H1 (cell line): Measurements from ENCODE around the gene DOCK1. TPM values are rescaled to one million over a fixed set of nuclear protein-coding genes. Genes with fewer than 3 reads are reported as not detected.

Source experiments
- CTCF ChIA-PET: fragments of 300-600 bp; sonication (Branson Sonifier 250); formaldehyde crosslinking; loops from one replicate; lab custom pipeline; 2021; ENCODE audit not compliant: partially characterized antibody; lab: Charles Lee
- POLR2A ChIA-PET: fragments of 300-600 bp; sonication (Branson Sonifier 250); formaldehyde crosslinking; loops from one replicate; lab custom pipeline; 2021; ENCODE audit warnings: inconsistent platforms; ENCODE audit not compliant: partially characterized antibody; lab: Charles Lee
- DNase-seq, 2 experiments: peaks; one replicate each; pipeline versions ENCODE4 v3.0.0 to v3.0.0-alpha.2; 2010 to 2022; ENCODE audit warnings: low spot score in 2 of 2, low read depth in 1 of 2, mixed read lengths in 1 of 2
- FAIRE-seq: peaks from 2 replicates; lab custom pipeline; 2011; peaks lifted over from hg19 to GRCh38; lab: Jason Lieb, UNC
- H2AFZ ChIP-seq: 2 replicates; pipeline ENCODE4 v1.8.1; 2012; ENCODE audit warnings: low read length, inconsistent platforms
- H2AK5ac ChIP-seq: 2 replicates; pipeline ENCODE4 v1.6.1; 2013; ENCODE audit warnings: low read depth, low read length
- H2BK120ac ChIP-seq: replicated peaks from 2 replicates; pipeline ENCODE3; 2013; ENCODE audit warnings: low read depth, low read length, inconsistent platforms
- H2BK12ac ChIP-seq: 2 replicates; pipeline ENCODE4 v1.6.1; 2013; ENCODE audit warnings: low read depth, low read length
- H2BK15ac ChIP-seq: 2 replicates; pipeline ENCODE4 v1.6.1; 2013; ENCODE audit warnings: low read length
- H2BK20ac ChIP-seq: 2 replicates; pipeline ENCODE4 v1.6.1; 2013; ENCODE audit warnings: low read length
- H2BK5ac ChIP-seq: 2 replicates; pipeline ENCODE4 v1.6.1; 2013; ENCODE audit warnings: low read depth, low read length
- H3K14ac ChIP-seq: 2 replicates; pipeline ENCODE4 v1.6.1; 2013; ENCODE audit warnings: inconsistent platforms; ENCODE audit not compliant: insufficient read length
- H3K18ac ChIP-seq: 2 replicates; pipeline ENCODE4 v1.6.1; 2013; ENCODE audit warnings: low read length; ENCODE audit errors: extremely low read depth
- H3K23ac ChIP-seq: 2 replicates; pipeline ENCODE4 v1.6.1; 2013; ENCODE audit warnings: inconsistent platforms; ENCODE audit not compliant: insufficient read length
- H3K23me2 ChIP-seq: 2 replicates; pipeline ENCODE4 v1.6.1; 2013; ENCODE audit warnings: low read depth, low read length
- H3K27ac ChIP-seq: 2 replicates; pipeline ENCODE4 v1.6.1; 2011; ENCODE audit warnings: low read depth, low read length, inconsistent platforms
- H3K27me3 ChIP-seq, 4 experiments: replicated peaks in 1 of 4; 1 replicate in 1 of 4; 2 replicates in 3 of 4; pipeline versions ENCODE4 v1.6.1 to v1.8.1; 2011 to 2013; ENCODE audit warnings: low read length in 3 of 4, mild to moderate bottlenecking in 3 of 4, inconsistent platforms in 2 of 4, mixed read lengths in 2 of 4, moderate library complexity in 1 of 4; ENCODE audit not compliant: control insufficient read depth in 3 of 4, insufficient read depth in 3 of 4; ENCODE audit errors: extremely low read depth in 1 of 4
- H3K36me3 ChIP-seq, 4 experiments: 2 replicates each; pipeline versions ENCODE4 v1.6.1 to v1.8.1; 2011 to 2013; ENCODE audit warnings: mild to moderate bottlenecking in 4 of 4, low read length in 3 of 4, moderate library complexity in 2 of 4, control low read depth in 1 of 4, inconsistent platforms in 1 of 4; ENCODE audit not compliant: insufficient read depth in 4 of 4, control insufficient read depth in 2 of 4
- H3K4ac ChIP-seq: replicated peaks from 2 replicates; pipeline ENCODE3; 2013; ENCODE audit warnings: low read length, low read depth, mixed read lengths, inconsistent platforms; ENCODE audit not compliant: insufficient read length
- H3K4me1 ChIP-seq, 4 experiments: replicated peaks in 1 of 4; 1 replicate in 1 of 4; 2 replicates in 3 of 4; pipeline versions ENCODE4 v1.6.1 to v1.8.1; 2011 to 2013; ENCODE audit warnings: low read length in 3 of 4, inconsistent platforms in 2 of 4, mixed read lengths in 1 of 4; ENCODE audit not compliant: insufficient read depth in 4 of 4, control insufficient read depth in 3 of 4
- H3K4me2 ChIP-seq, 2 experiments: 2 replicates each; pipeline versions ENCODE4 v1.6.1 to v1.8.1; 2011 to 2013; ENCODE audit warnings: low read depth in 2 of 2, low read length in 2 of 2, control low read depth in 1 of 2, inconsistent platforms in 1 of 2, mild to moderate bottlenecking in 1 of 2; ENCODE audit not compliant: insufficient read depth in 1 of 2
- H3K4me3 ChIP-seq, 4 experiments: fragments of 200-600, 300-600 bp in 1 of 4; sonication (generic), shearing (Covaris generic), sonication (Bioruptor Twin) in 1 of 4; 2 replicates each; pipeline versions ENCODE4 v1.5.1 to v1.8.1; 2011 to 2016; ENCODE audit warnings: low read length in 4 of 4, low read depth in 3 of 4, control low read depth in 2 of 4, inconsistent platforms in 2 of 4, mild to moderate bottlenecking in 2 of 4, mixed read lengths in 1 of 4, moderate library complexity in 1 of 4; ENCODE audit not compliant: insufficient read depth in 2 of 4; ENCODE audit errors: extremely low read depth in 1 of 4
- H3K56ac ChIP-seq: replicated peaks from 2 replicates; pipeline ENCODE3; 2013; ENCODE audit warnings: low read depth, mild to moderate bottlenecking, mixed read lengths, low read length, inconsistent platforms; ENCODE audit not compliant: insufficient read length
- H3K79me1 ChIP-seq: 2 replicates; pipeline ENCODE4 v1.6.1; 2013; ENCODE audit warnings: low read depth, low read length, control low read depth
- H3K79me2 ChIP-seq, 2 experiments: 2 replicates each; pipeline versions ENCODE4 v1.6.1 to v1.8.1; 2012 to 2013; ENCODE audit warnings: low read length in 2 of 2, mild to moderate bottlenecking in 2 of 2, inconsistent platforms in 1 of 2; ENCODE audit not compliant: insufficient read depth in 2 of 2, control insufficient read depth in 1 of 2
- H3K9ac ChIP-seq, 4 experiments: replicated peaks in 1 of 4; 1 replicate in 1 of 4; 2 replicates in 3 of 4; pipeline versions ENCODE4 v1.6.1 to v1.8.1; 2011 to 2013; ENCODE audit warnings: low read depth in 3 of 4, low read length in 3 of 4, control low read depth in 2 of 4, mild to moderate bottlenecking in 2 of 4, moderate library complexity in 2 of 4, inconsistent platforms in 1 of 4; ENCODE audit errors: extremely low read depth in 1 of 4
- H3K9me3 ChIP-seq, 2 experiments: 2 replicates each; pipeline versions ENCODE4 v1.6.1 to v1.8.1; 2012 to 2013; ENCODE audit warnings: mild to moderate bottlenecking in 2 of 2, moderate library complexity in 2 of 2, control low read depth in 1 of 2, inconsistent platforms in 1 of 2, low read depth in 1 of 2, low read length in 1 of 2, mixed read lengths in 1 of 2; ENCODE audit not compliant: insufficient read depth in 2 of 2
- H4K20me1 ChIP-seq, 2 experiments: replicated peaks in 1 of 2; 2 replicates each; pipeline versions ENCODE3 to v1.8.1; 2011 to 2013; ENCODE audit warnings: inconsistent platforms in 2 of 2, low read length in 2 of 2, mild to moderate bottlenecking in 1 of 2; ENCODE audit not compliant: insufficient read depth in 2 of 2, control insufficient read depth in 1 of 2
- H4K5ac ChIP-seq: 2 replicates; pipeline ENCODE4 v1.6.1; 2013; ENCODE audit warnings: low read length, low read depth, mixed read lengths, inconsistent platforms; ENCODE audit not compliant: insufficient read length
- H4K8ac ChIP-seq: 2 replicates; pipeline ENCODE4 v1.8.0; 2013; ENCODE audit warnings: mild to moderate bottlenecking, moderate library complexity, low read length, inconsistent platforms; ENCODE audit not compliant: insufficient read depth; ENCODE audit errors: extremely low read depth
- H4K91ac ChIP-seq: replicated peaks from 2 replicates; pipeline ENCODE3; 2013; ENCODE audit warnings: low read length, mixed read lengths, inconsistent platforms; ENCODE audit not compliant: insufficient read length
- CBX5 ChIP-seq: fragments of 300-800, 300-1000 bp; sonication (generic); IDR thresholded peaks from 2 replicates; pipeline ENCODE4 v1.7.1; 2016; ENCODE audit warnings: antibody characterized with exemption, low read length, low read depth
- CBX8 ChIP-seq: fragments of 300-800, 300-1000 bp; sonication (generic); IDR thresholded peaks from 2 replicates; pipeline ENCODE4 v1.7.1; 2016; ENCODE audit warnings: low read depth, low read length, borderline replicate concordance
- KDM1A ChIP-seq: fragments of 200-600, 300-600 bp; sonication (generic); IDR thresholded peaks from 2 replicates; pipeline ENCODE4 v1.7.1; 2016; ENCODE audit warnings: mild to moderate bottlenecking, low read length, borderline replicate concordance
- RNF2 ChIP-seq: fragments of 200-900, 300-1000 bp; sonication (generic); IDR thresholded peaks from 2 replicates; pipeline ENCODE4 v1.7.1; 2016; ENCODE audit warnings: borderline replicate concordance, low read depth, mild to moderate bottlenecking, antibody characterized with exemption, low read length; ENCODE audit not compliant: poor library complexity, severe bottlenecking; ENCODE audit errors: missing control alignments
- SIX5 ChIP-seq: IDR thresholded peaks from 2 replicates; pipeline ENCODE4 v1.6.1; 2011; ENCODE audit warnings: mild to moderate bottlenecking, low read depth, low read length
- SP2 ChIP-seq: IDR thresholded peaks from 2 replicates; pipeline ENCODE4 v1.6.1; 2012; ENCODE audit warnings: mild to moderate bottlenecking, low read length, inconsistent platforms
- TAF1 ChIP-seq: IDR thresholded peaks from 2 replicates; pipeline ENCODE4 v1.6.1; 2011; ENCODE audit warnings: mild to moderate bottlenecking, low read depth, low read length
- TEAD4 ChIP-seq: IDR thresholded peaks from 2 replicates; pipeline ENCODE4 v1.6.1; 2012; ENCODE audit warnings: low read depth, low read length, inconsistent platforms, mixed read lengths
- WGBS, 2 experiments: shearing (Covaris generic) in 1 of 2; methylation state at CpG; one replicate each; pipeline versions ENCODE4 v1.1.6 to v1.1.7; 2013 to 2015; ENCODE audit warnings: low lambda C conversion rate in 2 of 2, mixed read lengths in 2 of 2, inconsistent platforms in 1 of 2, low coverage in 1 of 2, missing lambda C conversion rate in 1 of 2; ENCODE audit not compliant: insufficient replicate concordance in 2 of 2, insufficient coverage in 1 of 2, insufficient read length in 1 of 2; ENCODE audit errors: extremely low coverage in 1 of 2, missing lambda C conversion rate in 1 of 2; 5-methylcytosine and 5-hydroxymethylcytosine counted together
- polyA plus RNA-seq, 7 experiments: library from polyadenylated mRNA; depleted of rRNA in 3 of 7; stranded (reverse) in 5 of 7; unstranded in 2 of 7; fragments of >200 nt in 5 of 7; fragments of 200-250 nt in 2 of 7; gene quantifications; 1 replicate in 5 of 7; 2 replicates in 1 of 7; 4 replicates in 1 of 7; pipeline versions ENCODE4 v1.2.1 to v1.2.3, GENCODE V29; 2011 to 2013; ENCODE audit warnings: missing spikeins in 2 of 7, mixed read lengths in 2 of 7
- total RNA-seq: library from RNA; stranded (reverse); fragmentation: NEBNext Ultra II Directional; extraction: Animal tissue kit (Norgen Biotek cat#: 25700); gene quantifications from 2 replicates; pipeline ENCODE4 v1.2.1, GENCODE V29; 2021
- TF ChIP-seq, protein P1 (sequence below), 3 experiments: IDR thresholded peaks; 1 replicate in 2 of 3; 2 replicates in 1 of 3; pipeline versions ENCODE4 v1.5.1 to v1.6.1; 2011; ENCODE audit warnings: low read length in 3 of 3, mild to moderate bottlenecking in 3 of 3, inconsistent platforms in 2 of 3, low read depth in 1 of 3, moderate library complexity in 1 of 3; ENCODE audit not compliant: insufficient read depth in 1 of 3; ENCODE audit errors: control extremely low read depth in 1 of 3

The DOCK1 gene
- total and polyA plus RNA-seq, 2 of the 8 experiments (the other 6 are each of a cell fraction or from before 2014, with no cell fraction given), result 11.6 to 53.0 TPM

DNA sequence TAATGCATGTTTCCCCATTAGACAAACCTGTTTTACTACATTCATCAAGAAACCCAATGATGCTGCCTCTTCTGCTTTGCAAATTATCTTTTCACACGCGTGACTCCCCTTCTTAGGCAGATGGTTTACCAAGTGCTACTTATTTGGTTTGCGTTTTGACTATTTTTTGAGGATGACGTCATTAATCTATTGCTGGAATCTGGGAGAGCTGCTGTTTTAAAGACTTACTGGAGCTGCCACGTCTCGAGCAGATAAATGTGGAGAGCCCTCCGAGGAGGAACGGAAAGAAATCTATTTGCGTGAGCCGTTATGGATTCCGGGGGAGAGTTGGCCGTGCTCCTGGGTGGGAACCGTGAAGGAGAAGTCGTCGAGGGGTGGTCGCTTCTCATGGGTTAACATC lies 271.4 kb downstream of the DOCK1 start:
- Histone ChIP-seq H3K79me2 (no peaks in the 10 kb centered on the region), H4K5ac (no peak overlapping the region), H3K9me3 (no peaks in the 10 kb centered on the region), H2AFZ (no peak overlapping the region), H3K4me2 (no peak overlapping the region), H2BK15ac (no peak overlapping the region), H3K27ac (no peak overlapping the region), H3K4me1 (no peaks in the 10 kb centered on the region), H3K56ac (no peak overlapping the region), H3K79me1 (no peaks in the 10 kb centered on the region; the same call in 1 of the 2 replicates), H2BK20ac (no peak overlapping the region), H3K18ac (no peak overlapping the region), H2BK5ac (no peak overlapping the region), H4K91ac (no peak overlapping the region), H4K20me1 (peaks cover 0 to 3% of the 10 kb centered on the region in 2 experiments), H3K23me2 (no peaks in the 10 kb centered on the region), H2AK5ac (no peak overlapping the region), H3K9ac (no peak overlapping the region), H3K36me3 (no peaks in the 10 kb centered on the region), H3K4ac (no peak overlapping the region), H2BK12ac (no peak overlapping the region), H3K27me3 (no peaks in the 10 kb centered on the region), H3K14ac (no peak overlapping the region), H2BK120ac (no peak overlapping the region), H3K23ac (no peak overlapping the region), H4K8ac (no peak overlapping the region), H3K4me3 (no peak overlapping the region)
- CTCF ChIA-PET, result interaction anchor here (0.7 to 1.4 kb wide), 2 partner anchors 27 to 177 kb away, joined by 3 to 4 read pairs; no protein-coding TSS in a partner anchor
- DNase-seq (no peak), FAIRE-seq (no peak)
- POLR2A ChIA-PET, result no interaction called here
- WGBS, 2 experiments, result 93% methylated on average over 16 of the region's 16 CpGs; no CpG with 5 or more reads in 1 of the 2 experiments
- TF ChIP-seq TEAD4 (no peak), SIX5 (no peak), KDM1A (no peak), RNF2 (no peak), SP2 (no peak), CBX5 (no peak), CBX8 (no peak), TAF1 (no peak)
- TF ChIP-seq, protein P1, sequence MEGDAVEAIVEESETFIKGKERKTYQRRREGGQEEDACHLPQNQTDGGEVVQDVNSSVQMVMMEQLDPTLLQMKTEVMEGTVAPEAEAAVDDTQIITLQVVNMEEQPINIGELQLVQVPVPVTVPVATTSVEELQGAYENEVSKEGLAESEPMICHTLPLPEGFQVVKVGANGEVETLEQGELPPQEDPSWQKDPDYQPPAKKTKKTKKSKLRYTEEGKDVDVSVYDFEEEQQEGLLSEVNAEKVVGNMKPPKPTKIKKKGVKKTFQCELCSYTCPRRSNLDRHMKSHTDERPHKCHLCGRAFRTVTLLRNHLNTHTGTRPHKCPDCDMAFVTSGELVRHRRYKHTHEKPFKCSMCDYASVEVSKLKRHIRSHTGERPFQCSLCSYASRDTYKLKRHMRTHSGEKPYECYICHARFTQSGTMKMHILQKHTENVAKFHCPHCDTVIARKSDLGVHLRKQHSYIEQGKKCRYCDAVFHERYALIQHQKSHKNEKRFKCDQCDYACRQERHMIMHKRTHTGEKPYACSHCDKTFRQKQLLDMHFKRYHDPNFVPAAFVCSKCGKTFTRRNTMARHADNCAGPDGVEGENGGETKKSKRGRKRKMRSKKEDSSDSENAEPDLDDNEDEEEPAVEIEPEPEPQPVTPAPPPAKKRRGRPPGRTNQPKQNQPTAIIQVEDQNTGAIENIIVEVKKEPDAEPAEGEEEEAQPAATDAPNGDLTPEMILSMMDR (IDR thresholded peaks at IDR 0.05; ENCODE audit: control extremely low read depth in 1 of 3, insufficient read depth in 1 of 3, low read depth in 1 of 3, low read length in 3 of 3), result no peak
